ENCODE measurements around the gene MTMR11. TPM values are rescaled to one million over a fixed set of nuclear protein-coding genes. Genes with fewer than 3 reads are reported as not detected.

MTMR11 gene
- total RNA-seq, 1 experiment from 2014 or later: 7.1 TPM

GRCh38 chr1:149979245-149979971, 42.7 kb upstream of the MTMR11 start:
- Mint-ChIP-seq H3K36me3 (peaks cover 15% of the 10 kb centered on the region), H3K27ac (no peak overlapping the region; the same call in 1 of the 2 replicates), H3K4me3 (no peak overlapping the region), H3K9me3 (no peaks in the 10 kb centered on the region), H3K4me1 (no peaks in the 10 kb centered on the region; the same call in 1 of the 2 replicates), H3K27me3 (ENCODE audit: low read depth) (no peaks in the 10 kb centered on the region)
- ATAC-seq (no peak), DNase-seq (ENCODE audit: low spot score) (no peak)
- TF ChIP-seq PREB (CRISPR knock-in tag; IDR thresholded peaks at IDR 0.05; ENCODE audit: borderline replicate concordance) (no peak), SOX15 (CRISPR knock-in tag; IDR thresholded peaks at IDR 0.05) (no peak), ZBTB21 (CRISPR knock-in tag; IDR thresholded peaks at IDR 0.05; ENCODE audit: borderline replicate concordance) (no peak), EMX1 (CRISPR knock-in tag; IDR thresholded peaks at IDR 0.05) (no peak), ATF3 (CRISPR knock-in tag; conservative IDR thresholded peaks at IDR 0.05) (no peak), IRF1 (CRISPR knock-in tag; IDR thresholded peaks at IDR 0.05) (no peak), TCF7 (CRISPR knock-in tag; IDR thresholded peaks at IDR 0.05; ENCODE audit: low read depth) (no peak), NFATC4 (CRISPR knock-in tag; IDR thresholded peaks at IDR 0.05) (no peak), SMAD3 (CRISPR knock-in tag; IDR thresholded peaks at IDR 0.05; ENCODE audit: borderline replicate concordance) (no peak), NR2C2 (CRISPR knock-in tag; IDR thresholded peaks at IDR 0.05) (no peak), ATF1 (CRISPR knock-in tag; IDR thresholded peaks at IDR 0.05) (no peak), GRHL2 (CRISPR knock-in tag; IDR thresholded peaks at IDR 0.05; ENCODE audit: insufficient replicate concordance, severe bottlenecking) (no peak), ZNF138 (CRISPR knock-in tag; conservative IDR thresholded peaks at IDR 0.05) (no peak), TEAD4 (CRISPR knock-in tag; IDR thresholded peaks at IDR 0.05) (no peak), ESRRA (CRISPR knock-in tag; IDR thresholded peaks at IDR 0.05; ENCODE audit: borderline replicate concordance) (no peak), ZNF423 (CRISPR knock-in tag; IDR thresholded peaks at IDR 0.05) (no peak), TEAD1 (CRISPR knock-in tag; IDR thresholded peaks at IDR 0.05) (no peak), NFYB (CRISPR knock-in tag; conservative IDR thresholded peaks at IDR 0.05; ENCODE audit: low read depth) (no peak), RORB (CRISPR knock-in tag; IDR thresholded peaks at IDR 0.05) (no peak)
- ChIA-PET CTCF (no interaction called here), POLR2A (no interaction called here)

- Mint-ChIP-seq H3K9me3 (no peaks in the 10 kb centered on the region), H3K36me3 (peaks cover 20% of the 10 kb centered on the region), H3K4me1 (no peaks in the 10 kb centered on the region; the same call in 1 of the 2 replicates), H3K27me3 (ENCODE audit: low read depth) (no peaks in the 10 kb centered on the region), H3K27ac (peak overlapping the region; percentile 68; the same call in 1 of the 2 replicates), H3K4me3 (no peak overlapping the region)
- POLR2A ChIA-PET: no interaction called here
- CTCF ChIA-PET: no interaction called here
- ATAC-seq (no peak), DNase-seq (ENCODE audit: low spot score) (no peak)
- TF ChIP-seq NFYB (CRISPR knock-in tag; conservative IDR thresholded peaks at IDR 0.05; ENCODE audit: low read depth) (no peak), ZNF232 (CRISPR knock-in tag; IDR thresholded peaks at IDR 0.05) (no peak), KAT7 (CRISPR knock-in tag; IDR thresholded peaks at IDR 0.05; ENCODE audit: borderline replicate concordance) (no peak), TEAD1 (CRISPR knock-in tag; IDR thresholded peaks at IDR 0.05) (no peak), ARID4B (CRISPR knock-in tag; IDR thresholded peaks at IDR 0.05; ENCODE audit: borderline replicate concordance) (no peak), HMGA2 (CRISPR knock-in tag; IDR thresholded peaks at IDR 0.05) (no peak), MYBL2 (CRISPR knock-in tag; IDR thresholded peaks at IDR 0.05) (no peak), ZBTB43 (CRISPR knock-in tag; IDR thresholded peaks at IDR 0.05) (no peak), MXD4 (CRISPR knock-in tag; IDR thresholded peaks at IDR 0.05; ENCODE audit: borderline replicate concordance) (no peak), ATF1 (CRISPR knock-in tag; IDR thresholded peaks at IDR 0.05) (no peak), FOXP4 (CRISPR knock-in tag; IDR thresholded peaks at IDR 0.05) (no peak)
Observed at GRCh38 chr1:149978547-149979023, 41.9 kb upstream of the MTMR11 start.
